ENCODE data around the gene GJA1.
"Not testable (repeated sequence)": the region's sequence is repeated elsewhere in the genome, so short reads cannot be mapped to it uniquely, and the experiment has no call there.

Gene GJA1

DNA sequence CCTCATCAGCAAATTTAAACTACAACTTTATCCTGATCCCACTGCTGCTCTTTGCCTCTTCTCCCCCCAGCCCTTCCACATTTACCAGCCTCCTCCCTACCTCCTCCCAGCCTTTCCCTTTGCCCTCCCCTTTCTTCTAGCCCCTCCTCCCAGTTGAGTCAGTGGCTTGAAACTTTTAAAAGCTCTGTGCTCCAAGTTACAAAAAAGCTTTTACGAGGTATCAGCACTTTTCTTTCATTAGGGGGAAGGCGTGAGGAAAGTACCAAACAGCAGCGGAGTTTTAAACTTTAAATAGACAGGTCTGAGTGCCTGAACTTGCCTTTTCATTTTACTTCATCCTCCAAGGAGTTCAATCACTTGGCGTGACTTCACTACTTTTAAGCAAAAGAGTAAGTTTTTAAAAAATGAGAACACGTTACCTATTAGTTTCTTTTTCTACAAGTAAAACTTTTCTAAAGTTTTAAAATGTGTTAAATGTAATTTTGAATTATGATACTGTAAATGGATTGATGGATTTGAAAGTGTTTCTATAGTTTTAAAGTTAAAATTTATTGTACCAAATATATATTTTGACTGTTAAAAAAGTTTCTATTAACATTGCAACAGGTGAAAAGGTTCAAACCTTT, at the start of gene GJA1:
Gene GJA1, plus strand, starts transcription at position 203 of the 626 bp plus-strand sequence. CDS start 11,202 bp downstream, outside the sequence.
- no peak for DNase-seq

DNA sequence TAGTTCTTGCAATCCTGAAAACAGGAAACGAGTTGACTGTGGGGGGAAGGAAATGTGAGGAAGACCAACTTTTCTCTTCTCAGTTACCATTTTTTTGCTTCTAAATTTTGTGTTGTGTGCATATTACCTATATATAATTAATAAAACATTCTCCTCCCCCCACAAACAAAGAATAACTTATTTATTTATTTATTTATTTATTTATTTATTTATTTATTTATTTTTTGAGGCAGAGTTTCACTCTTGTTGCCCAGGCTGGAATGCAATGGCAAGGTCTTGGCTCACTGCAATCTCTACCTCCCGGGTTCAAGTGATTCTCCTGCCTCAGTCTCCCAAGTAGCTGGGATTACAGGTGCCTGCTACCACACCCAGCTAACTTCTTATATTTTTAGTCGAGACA, 48.9 kb upstream of the GJA1 start:
- DNase-seq, result not testable (repeated sequence)

DNA sequence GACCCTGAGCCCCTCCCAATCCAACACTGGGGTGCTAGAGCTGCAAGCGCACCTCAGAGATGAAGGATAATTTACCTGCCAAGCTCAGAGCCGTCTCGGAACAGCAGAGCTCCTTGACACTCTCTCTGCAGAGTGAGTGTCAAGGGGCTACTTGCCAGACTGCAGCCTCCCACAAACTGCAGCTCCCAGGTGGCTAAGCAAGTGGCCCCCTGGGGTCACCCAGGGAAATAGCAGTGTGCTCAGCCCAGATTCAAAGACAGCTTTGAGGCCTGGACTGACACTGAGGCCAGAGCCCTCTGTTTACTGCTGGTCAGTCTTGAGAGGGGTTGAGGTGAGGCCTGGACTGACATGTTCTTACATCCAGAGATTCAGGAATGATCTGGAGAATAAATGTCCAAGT, 46.0 kb upstream of the GJA1 start:
- no peak for DNase-seq

DNA sequence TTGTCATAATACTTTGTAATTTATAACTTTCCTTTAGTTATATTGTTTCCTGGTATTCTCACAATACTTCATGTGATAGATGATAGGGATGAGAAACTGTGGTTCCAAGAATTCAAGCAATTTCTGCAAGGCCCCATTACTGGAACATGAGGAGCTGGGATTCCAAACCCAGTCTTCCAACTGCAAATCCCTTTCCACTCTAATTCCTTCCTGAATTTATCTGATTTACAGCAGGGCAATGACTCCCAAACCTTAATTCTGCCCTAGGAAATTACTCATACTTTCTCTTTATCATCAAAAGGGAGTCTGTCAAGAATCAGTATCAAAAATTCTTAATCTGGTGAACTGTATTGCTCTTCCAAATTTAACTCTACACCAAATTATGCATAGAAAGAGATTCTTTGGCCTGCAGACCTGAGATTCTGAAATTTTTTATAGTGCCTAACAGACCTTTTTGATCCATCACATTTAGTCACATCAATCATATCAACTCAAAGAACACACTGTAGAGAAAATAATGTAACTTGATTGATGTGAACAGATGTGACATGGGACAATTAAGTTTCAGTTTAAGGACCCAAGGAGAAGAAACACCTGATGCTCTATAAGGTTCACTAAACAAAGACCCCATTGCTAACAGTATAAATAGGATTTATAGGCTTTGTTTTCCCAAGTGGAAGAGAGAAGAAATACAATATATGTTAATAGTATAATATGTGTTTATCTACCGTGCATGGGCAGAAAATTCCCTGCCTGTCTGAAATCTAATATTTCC, 41.5 kb upstream of the GJA1 start:
- DNase-seq, result no peak

DNA sequence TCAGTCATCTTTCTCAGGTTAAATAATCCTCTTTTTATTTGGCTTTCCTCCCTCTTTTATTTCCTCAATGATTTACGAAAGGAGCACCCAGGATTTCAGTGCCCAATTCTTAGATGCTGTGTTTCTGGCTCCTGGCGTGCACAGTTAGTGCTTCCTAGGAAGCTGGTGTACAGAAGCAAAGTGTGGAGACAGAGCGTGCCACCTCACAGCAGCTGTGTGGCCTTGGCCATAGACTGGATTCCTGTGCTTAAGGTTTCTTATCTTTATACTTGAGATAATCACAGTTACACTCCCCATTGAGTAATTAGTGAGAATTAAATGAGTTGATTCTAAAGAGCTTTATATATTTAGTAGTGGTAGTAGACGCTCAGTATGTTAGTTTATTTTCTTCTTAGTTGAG, 39.7 kb upstream of the GJA1 start:
- DNase-seq, result no peak

DNA sequence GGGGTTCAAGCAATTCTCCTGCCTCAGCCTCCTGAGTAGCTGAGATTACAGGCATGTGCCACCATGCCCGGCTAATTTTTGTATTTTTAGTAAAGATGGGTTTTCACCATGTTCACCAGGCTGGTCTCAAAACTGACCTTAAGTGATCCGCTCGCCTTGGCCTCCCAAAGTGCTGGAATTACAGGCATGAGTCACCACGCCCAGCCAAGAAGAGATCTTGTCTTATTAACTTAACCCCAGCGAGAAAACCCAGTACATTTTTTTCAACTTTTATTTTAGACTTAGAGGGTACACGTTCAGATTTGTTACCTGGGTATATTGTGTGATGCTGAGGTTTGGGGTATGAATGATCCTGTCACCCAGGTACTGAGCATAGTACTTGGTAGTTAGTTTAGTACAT, 38.3 kb upstream of the GJA1 start:
- not testable (repeated sequence) for DNase-seq

DNA sequence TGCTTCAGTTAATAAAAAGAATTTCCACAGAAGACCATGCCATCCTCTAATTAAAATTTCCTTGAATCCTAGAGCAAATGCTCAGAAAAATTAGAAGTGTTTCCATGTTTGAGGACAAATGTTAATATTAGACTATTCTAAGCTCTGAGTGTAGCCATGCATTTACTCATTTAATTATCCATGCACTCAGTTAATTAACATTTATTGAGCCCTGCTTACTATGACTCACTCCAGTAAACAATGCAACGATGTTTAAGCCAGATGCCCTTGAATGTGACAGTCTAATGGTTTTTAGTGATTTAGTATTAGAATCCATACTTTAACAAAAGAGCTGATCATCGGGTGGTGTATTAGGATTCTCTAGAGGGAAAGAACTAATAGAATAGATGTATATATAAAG, 37.3 kb upstream of the GJA1 start:
- no peak for DNase-seq

DNA sequence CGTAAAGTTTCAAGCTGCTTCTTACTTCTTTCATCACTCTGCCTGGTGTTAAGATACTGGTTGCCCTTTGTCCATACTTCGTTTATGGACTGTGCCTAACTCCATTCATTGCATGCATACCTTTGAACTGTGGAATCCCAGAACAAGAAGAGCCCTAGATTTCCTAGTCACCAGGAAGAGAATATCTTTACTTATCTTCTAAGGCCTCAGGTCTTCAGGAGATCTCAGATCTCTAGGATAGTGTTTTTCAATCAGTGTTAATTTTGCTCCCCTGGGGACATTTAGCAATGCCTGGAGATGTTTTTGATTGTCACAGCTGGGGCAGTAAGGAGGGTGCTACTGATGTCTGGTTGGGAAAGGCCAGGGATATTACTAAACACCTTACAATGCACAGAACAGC, 35.5 kb upstream of the GJA1 start:
- no peak for DNase-seq

DNA sequence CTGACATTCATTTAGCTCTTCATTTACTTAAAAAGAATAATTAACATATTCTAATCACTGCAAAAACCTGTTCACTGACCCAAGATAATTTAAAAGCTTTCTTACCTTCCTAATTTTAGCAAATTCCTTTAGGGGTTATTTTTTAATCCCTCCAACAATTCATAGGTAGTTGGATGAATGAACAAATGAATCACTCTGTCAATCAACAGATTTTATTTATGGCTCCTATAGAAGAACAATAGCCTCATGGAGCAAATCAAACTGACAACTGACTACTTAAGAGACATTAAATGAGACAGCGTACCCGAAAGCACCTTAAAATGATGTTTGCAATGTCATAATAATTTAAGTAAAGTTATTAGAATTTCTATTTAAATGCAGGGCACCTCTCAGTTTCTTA, 31.5 kb upstream of the GJA1 start:
- DNase-seq, result no peak

DNA sequence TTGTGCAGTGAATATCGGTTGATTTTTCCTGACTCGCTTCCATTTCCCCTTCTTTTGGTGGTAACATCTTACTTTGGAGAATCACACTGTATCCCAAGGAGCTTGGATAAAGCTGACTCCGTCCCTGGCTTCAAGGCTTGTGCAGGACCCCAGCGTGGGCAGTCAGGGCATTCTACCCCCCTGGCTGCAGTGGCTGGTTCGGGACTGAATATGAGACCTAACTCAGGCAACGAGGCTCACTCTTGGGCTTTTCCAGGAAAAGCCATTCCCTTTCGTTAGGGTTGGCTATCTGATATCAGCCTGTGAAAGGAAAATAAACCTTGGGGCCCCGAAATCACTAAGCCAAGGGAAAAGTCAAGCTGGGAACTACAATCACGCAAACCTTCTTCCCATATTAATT, 30.1 kb upstream of the GJA1 start:
- DNase-seq, result no peak

DNA sequence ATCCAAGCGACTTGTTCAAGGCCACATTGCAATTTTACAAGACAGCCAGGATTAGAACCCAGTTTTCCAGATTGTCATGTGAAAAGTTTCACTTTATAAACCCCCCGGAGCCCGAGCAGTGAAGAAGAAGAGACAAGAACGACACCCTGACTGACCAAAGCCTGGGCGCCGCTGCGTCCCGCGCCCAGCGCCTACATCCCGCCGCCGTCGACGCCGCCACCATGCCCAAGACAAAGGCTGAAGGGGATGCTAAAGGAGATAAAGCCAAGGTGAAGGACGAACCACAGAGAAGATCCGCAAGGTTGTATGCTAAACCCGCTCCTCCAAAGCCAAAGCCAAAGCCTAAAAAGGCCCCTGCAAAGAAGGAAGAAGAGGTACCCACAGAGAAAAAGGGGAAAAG, 27.1 kb upstream of the GJA1 start:
- DNase-seq, result no peak

DNA sequence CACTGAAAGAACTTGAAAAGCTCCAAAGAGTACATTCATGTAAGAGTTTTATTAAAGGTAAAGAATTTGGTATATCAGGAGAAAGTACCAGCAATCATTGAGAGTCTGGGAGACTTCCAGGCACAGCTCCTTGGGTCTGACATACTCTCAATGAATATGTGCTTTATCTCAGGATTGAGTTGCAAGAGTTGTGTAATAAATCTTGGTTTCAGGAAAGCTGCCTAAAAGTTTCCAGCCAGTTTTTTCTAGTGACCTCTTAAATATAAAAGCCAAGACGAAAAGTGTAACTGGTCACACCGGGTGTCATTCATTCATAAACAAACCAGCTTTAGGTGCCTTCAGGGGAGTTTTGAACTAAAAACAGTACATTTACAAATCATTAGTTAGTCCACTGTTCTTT, 21.6 kb upstream of the GJA1 start:
- no peak for DNase-seq

DNA sequence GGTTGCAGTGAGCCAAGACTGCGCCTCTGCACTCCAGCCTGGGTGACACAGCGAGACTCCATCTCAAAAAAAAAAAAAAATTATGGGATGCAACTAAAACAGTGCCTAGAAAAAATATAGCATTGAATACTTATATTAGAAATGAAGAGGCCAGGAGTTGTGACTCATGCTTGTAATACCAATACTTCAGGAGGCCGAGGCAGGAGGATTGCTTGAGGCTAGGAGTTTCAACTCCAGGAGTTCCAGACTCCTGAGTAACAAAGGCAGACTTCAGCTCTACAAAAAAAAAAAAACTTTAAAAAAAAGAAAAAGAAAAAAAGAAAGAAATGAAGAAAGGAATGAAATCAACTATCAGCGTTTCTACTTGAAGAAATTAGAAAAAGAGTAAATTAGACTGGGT, 17.1 kb upstream of the GJA1 start:
- no peak for DNase-seq

DNA sequence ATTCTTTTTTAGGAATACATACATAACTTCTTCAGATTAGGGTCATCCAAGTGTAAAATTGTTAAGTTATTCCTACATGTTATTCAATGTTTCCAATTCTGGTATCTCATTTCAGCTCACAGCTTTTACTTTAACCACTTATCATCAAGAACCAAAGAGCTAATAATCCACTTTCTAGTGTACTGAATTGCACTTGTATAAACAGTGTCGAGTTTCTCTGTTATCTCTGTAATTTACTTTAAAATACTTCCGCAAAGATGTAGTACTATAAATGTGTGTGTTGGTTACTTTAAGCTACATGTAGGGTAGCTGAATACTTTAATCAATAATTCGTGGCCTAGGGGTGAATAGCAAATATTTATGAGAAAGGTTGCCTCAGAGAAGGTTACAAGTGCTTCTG, 8.8 kb upstream of the GJA1 start:
- DNase-seq, result no peak

DNA sequence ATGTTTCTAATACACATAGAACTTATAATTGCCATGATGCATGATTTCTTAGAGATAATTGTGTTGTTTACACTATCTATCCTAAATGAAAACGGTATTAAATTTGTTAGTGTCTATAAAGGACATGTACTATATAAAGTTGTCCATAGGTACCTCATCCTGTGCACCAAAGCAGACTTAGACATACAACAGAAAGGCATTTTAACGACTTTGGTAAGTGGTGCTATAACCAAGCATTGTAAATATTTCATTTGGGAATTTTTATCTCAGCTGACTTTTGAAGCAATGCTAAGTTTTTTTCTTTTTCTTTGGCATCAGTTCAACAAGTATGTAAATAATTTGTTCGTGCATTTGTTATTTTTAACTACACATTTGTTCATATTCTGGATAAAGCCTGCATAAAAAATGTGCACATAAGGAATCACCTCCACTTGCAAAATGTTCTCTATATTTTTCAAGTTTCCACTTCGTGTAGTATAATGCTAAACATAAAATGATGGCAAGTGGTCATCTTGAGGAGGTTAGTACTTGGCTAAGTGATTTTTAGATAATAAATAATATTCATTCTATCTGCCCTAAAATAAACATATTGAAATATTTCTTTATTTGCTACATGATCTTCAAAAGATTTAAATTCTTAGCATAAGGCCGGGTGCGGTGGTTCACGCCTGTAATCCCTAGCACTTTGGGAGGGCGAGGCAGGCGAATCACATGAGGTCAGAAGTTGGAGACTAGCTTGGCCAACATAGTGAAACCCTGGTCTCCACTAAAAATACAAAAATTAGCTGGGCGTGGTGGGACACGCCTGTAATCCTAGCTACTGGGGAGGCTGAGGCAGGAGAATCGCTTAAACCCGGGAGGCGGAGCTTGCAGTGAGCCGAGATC, 6.3 kb upstream of the GJA1 start:
- no peak for DNase-seq

DNA sequence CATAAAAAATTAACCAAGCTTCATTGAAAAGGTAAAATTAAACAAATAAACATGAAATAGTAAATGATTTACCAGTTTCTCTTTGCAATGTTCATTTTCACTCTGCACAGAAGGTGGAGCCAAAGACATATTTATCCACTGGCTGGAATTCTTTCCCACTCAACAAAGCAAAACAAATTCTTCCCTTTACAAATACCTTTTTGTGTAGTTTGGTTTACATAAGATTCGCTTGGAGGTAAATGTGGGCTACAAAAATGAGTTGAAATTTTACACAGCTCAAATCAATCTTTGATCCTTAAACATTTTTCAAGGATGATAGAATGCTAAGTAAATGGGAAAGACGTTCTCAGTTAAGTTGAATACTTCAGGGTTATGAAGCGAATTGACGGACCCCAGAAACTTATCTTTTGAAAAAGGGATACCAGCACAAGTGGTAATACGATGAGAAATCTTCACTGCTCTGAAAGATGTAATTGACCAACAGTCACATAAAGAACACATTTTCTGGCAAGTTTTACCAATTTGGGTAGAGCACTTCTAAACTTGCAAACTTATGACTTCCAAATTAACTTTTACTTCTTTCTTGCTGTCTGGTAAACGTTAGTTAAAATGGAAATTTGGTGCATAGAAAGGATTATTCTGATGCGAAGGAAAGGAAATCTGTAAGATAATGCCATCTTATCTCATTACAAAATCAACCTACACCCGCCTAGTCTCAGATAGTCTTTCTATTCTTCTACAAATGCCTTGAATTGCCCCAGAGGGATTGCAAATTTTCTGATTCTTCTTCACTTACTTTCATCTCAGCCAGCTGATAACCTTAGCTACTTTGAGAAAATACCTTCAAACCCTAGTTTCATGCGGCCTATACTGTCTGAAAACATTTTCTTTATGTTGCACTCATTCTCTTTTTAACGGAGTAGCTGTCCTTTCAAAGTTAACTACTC, 4.7 kb upstream of the GJA1 start:
- no peak for DNase-seq

DNA sequence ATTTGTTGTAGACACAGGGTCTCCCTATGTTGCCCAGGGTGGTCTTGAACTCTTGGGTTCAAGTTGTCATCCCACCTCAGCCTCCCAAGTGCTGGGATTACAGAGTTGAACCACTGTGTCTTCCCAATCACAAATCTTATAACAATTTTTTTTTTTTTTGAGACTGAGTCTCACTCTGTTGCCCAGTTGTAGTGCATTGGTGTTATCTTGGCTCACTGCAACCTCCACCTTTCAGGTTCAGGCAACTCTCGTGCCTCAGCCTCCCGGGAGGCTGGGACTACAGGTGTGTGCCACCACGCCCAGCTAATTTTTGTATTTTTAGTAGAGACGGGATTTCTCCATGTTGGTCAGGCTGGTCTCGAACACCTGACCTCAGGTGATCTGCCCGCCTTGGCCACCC, 3.7 kb upstream of the GJA1 start:
- DNase-seq, result not testable (repeated sequence)

DNA sequence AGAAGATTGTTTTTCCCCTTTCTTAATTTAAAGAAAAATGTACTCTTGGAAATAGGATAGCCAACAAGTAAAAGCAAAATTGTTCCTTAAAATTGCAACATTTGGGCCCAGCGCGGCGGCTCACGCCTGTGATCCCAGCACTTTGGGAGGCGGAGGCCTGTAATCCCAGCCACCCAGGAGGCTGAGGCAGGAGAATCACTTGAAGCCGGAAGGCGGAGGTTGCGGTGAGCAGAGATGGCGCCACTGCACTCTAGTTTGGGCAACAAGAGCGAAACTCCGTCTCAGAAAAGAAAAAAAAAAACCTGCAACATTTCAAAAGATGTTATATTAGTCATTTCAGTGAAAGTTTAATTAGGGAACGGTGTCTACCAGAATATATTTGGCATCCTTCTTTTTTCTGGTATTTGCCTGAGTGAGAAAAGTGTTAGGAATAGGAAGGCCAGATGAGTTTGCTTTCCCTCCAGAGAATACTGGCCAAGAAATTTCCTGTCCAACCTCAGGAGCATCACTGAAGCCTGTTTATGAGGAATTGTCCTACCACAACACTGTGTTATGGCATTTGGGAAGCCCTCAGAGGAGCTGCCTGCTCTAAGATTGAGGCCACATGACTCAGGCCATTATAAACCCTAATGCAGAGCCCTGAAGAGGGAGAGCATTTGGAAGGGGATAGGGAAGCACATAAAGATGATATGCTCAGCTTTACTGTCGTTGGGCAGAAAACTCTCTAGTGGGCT, 1.2 kb upstream of the GJA1 start:
- no peak for DNase-seq

DNA sequence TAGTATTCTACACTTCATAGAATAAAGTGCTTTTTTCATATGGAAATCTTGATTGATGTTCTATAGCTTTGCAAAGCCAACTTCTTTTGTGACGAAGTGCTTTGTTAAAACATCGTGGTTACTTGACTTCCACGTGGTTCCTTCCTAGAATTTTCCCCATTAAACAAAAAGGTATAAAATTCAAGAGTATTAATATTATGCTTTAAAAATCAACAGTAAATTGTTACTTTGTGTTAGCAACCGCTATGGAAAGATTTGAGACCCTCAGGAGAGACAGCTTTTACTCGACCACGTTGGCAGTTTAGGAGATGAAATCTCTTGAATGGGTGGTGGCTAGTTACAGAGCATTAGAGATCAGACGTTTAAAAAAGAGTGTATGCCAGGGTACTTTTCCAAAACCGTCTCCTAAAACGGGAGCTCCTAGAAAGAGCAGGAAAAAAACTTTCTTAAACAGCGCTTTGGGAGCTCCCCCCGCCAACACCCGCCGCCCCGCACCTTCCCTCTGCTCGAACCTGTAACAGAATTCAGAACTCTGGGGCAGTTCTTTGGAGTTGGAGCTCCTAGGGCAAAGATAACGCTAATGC, 920 bp downstream of the GJA1 start:
- no peak for DNase-seq

DNA sequence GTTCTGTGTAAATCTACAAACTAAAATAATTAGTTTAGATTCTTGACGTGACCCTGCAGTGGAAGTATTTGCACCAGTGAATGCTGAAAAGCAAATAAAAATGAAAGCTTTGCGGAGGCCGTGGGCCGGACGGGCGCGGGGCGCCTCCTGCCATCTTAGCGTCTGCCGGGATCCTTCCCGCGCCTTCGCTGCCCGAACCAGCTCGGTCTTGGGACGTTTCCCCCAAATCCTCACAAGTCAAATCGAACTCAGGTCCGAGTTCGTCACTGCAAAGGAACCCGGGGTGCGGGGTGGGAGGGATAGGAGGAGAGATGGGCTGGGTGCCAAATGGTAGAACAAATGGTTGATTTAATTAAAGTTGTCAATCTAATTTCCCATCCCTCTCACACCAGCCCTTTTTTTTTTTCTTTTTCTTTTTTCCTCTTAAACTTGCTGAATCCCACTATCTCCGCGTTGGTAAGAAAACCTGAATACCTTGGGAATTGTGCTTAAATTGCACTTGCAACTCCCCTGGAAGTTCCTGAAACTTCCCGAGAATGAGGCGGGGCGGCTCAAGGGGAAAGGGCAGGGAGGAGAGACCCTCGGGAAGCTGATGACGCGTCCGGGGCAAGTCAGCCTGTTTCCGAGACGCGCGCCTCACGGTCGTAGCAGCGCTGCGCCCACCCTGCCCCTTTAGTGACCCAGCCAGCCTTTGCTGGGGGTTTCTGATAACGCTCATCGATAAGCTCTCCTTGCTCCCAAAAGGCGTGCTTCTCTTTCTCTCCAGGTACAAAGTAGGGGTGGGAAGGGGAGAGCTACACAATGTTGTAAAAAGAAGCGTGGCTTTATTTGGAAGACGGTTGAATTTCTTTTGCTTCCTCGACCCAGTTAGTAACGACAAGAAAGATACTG, 1.8 kb downstream of the GJA1 start:
- peak; percentile 3 for DNase-seq
